ENCODE results near the gene HTR1D.

HTR1D gene

DNA sequence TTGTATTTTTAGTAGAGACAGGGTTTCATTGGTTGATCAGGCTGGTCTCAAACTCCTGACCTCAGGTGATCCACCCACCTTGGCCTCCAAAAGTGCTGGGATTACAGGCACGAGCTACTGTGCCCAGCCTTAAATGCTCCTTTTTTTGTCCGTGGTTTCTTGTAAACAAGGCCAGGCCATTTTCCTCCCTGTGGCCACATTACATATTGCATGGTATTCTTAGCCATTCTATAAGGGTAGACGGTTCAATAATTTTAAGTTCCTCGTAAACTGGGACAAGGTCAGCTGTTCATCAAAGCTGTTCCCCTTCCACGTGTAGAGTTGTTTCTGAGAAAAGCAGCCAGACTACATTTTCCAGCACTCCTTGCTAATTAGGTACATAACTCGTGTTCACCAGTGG, 38.4 kb downstream of the HTR1D start:
- H3K4me2 ChIP-seq (ENCODE audit: low read length), result no peak overlapping the region
- H3K4me1 ChIP-seq (ENCODE audit: control insufficient read depth, insufficient read depth, low read length), result peaks cover 13% of the 10 kb centered on the region
- H3K27me3 ChIP-seq (ENCODE audit: control insufficient read depth, insufficient read depth, low read length), result no peaks in the 10 kb centered on the region

DNA sequence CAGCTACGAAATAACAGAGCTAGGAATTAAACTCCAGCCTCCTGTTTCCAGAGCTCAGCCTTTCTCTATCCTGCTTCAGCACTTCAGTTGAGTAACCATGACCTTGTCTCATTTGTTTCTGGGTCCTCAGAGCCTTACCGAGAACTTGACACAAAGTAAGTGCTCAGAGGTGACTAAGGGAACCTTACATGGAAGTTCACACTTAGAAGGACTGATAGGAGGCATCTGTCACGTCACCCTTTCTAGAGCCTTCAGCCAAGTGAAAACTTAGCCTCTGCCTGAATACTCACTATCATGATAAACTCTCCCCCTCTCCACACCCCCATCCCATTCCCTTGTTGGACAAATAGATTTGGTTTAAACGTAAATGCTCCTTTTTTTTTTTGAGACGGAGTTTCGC, 38.9 kb downstream of the HTR1D start:
- Histone ChIP-seq H3K4me3 (ENCODE audit: low read length) (no peak overlapping the region), H3K36me3 (ENCODE audit: insufficient read depth, low read length) (no peaks in the 10 kb centered on the region), H3K4me1 (ENCODE audit: control insufficient read depth, insufficient read depth, low read length) (peaks cover 13% of the 10 kb centered on the region), H3K4me2 (ENCODE audit: low read length) (peak overlapping the region; percentile 92), H3K27me3 (ENCODE audit: control insufficient read depth, insufficient read depth, low read length) (no peaks in the 10 kb centered on the region), H3K9ac (ENCODE audit: low read depth, low read length) (peak overlapping the region; percentile 89), H3K9me3 (replicated peaks; ENCODE audit: low read length) (no peaks in the 10 kb centered on the region)

More for the DNA sequence above, 38.4 kb downstream of the HTR1D start:
- no peaks in the 10 kb centered on the region for H3K9me3 ChIP-seq (replicated peaks; ENCODE audit: low read length)
- H3K9ac ChIP-seq (ENCODE audit: low read depth, low read length), result no peak overlapping the region
- H3K36me3 ChIP-seq (ENCODE audit: insufficient read depth, low read length), result no peaks in the 10 kb centered on the region
- no peak overlapping the region for H3K4me3 ChIP-seq (ENCODE audit: low read length)

GRCh38 chr1:23177438-23178380, 39.6 kb downstream of the HTR1D start:
- Histone ChIP-seq H3K9me3 (replicated peaks; ENCODE audit: low read length) (no peaks in the 10 kb centered on the region), H3K36me3 (ENCODE audit: insufficient read depth, low read length) (no peaks in the 10 kb centered on the region), H3K27me3 (ENCODE audit: control insufficient read depth, insufficient read depth, low read length) (no peaks in the 10 kb centered on the region), H3K4me2 (ENCODE audit: low read length) (peak overlapping the region; percentile 92), H3K4me3 (ENCODE audit: low read length) (peak overlapping the region; percentile 73), H3K9ac (ENCODE audit: low read depth, low read length) (peak overlapping the region; percentile 89), H3K4me1 (ENCODE audit: control insufficient read depth, insufficient read depth, low read length) (peaks cover 13% of the 10 kb centered on the region)

DNA sequence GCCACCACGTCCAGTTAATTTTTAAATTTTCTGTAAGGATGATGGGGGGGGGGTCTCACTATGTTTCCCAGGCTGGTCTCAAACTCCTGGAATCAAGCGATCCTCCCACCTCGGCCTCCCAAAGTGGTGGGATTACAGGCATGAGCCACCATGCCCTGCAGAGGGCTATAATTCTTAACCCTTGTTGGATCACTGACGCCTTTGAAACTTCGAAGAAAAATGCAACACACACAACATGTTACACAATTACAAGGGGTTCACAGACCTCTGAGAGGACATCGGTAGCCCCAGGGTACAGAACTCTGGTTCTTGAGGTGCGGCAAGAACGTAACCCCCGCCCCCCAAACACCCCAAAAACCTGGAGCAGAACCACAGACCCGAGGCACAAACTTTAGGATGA, 40.3 kb downstream of the HTR1D start:
- Histone ChIP-seq H3K9me3 (replicated peaks; ENCODE audit: low read length) (no peaks in the 10 kb centered on the region), H3K36me3 (ENCODE audit: insufficient read depth, low read length) (no peaks in the 10 kb centered on the region), H3K4me3 (ENCODE audit: low read length) (peak overlapping the region; percentile 73), H3K4me2 (ENCODE audit: low read length) (peak overlapping the region; percentile 92), H3K9ac (ENCODE audit: low read depth, low read length) (peak overlapping the region; percentile 89), H3K4me1 (ENCODE audit: control insufficient read depth, insufficient read depth, low read length) (peaks cover 13% of the 10 kb centered on the region), H3K27me3 (ENCODE audit: control insufficient read depth, insufficient read depth, low read length) (no peaks in the 10 kb centered on the region)

DNA sequence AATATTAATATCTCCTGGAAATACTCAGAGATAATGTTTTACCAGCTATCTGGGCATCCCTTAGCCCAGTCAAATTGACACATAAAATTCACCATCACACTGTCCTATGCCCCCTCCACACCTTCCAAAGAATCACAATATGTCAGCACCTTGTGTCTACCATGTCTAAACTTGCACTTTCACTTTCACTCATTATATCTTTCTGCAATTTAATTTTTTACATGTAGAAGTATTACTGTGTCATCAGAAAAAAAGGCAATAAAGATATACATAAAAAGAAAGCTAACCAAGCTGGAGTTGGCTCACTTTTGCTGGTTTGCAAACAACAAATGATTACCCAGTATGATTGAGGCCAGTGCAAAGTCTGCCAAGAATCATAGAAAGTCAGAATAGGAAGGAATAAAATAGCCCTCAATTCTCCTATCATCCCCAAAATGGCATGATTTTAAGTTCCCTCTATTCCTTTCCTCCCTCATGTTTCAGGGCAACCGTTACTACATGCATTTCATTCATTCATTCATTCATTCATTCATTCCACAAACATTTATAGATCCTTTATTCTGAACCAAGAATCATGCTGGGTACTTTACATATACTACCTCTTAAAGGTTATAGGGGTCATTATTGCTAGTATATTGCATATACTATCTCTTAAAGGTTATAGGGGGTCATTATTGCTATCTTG, 42.7 kb downstream of the HTR1D start:
- Histone ChIP-seq H3K4me3 (ENCODE audit: low read length) (no peak overlapping the region), H3K27me3 (ENCODE audit: control insufficient read depth, insufficient read depth, low read length) (no peaks in the 10 kb centered on the region), H3K9ac (ENCODE audit: low read depth, low read length) (no peak overlapping the region), H3K4me2 (ENCODE audit: low read length) (no peak overlapping the region), H3K36me3 (ENCODE audit: insufficient read depth, low read length) (no peaks in the 10 kb centered on the region), H3K9me3 (replicated peaks; ENCODE audit: low read length) (no peaks in the 10 kb centered on the region), H3K4me1 (ENCODE audit: control insufficient read depth, insufficient read depth, low read length) (peaks cover 20% of the 10 kb centered on the region)

GRCh38 chr1:23171181-23171755, 46.0 kb downstream of the HTR1D start:
- no peaks in the 10 kb centered on the region for H3K27me3 ChIP-seq (ENCODE audit: control insufficient read depth, insufficient read depth, low read length)
- no peak overlapping the region for H3K4me3 ChIP-seq (ENCODE audit: low read length)
- no peak overlapping the region for H3K9ac ChIP-seq (ENCODE audit: low read depth, low read length)
- no peak overlapping the region for H3K4me2 ChIP-seq (ENCODE audit: low read length)
- H3K4me1 ChIP-seq (ENCODE audit: control insufficient read depth, insufficient read depth, low read length), result peaks cover 22% of the 10 kb centered on the region
- H3K9me3 ChIP-seq (replicated peaks; ENCODE audit: low read length), result no peaks in the 10 kb centered on the region
- H3K36me3 ChIP-seq (ENCODE audit: insufficient read depth, low read length), result no peaks in the 10 kb centered on the region

DNA sequence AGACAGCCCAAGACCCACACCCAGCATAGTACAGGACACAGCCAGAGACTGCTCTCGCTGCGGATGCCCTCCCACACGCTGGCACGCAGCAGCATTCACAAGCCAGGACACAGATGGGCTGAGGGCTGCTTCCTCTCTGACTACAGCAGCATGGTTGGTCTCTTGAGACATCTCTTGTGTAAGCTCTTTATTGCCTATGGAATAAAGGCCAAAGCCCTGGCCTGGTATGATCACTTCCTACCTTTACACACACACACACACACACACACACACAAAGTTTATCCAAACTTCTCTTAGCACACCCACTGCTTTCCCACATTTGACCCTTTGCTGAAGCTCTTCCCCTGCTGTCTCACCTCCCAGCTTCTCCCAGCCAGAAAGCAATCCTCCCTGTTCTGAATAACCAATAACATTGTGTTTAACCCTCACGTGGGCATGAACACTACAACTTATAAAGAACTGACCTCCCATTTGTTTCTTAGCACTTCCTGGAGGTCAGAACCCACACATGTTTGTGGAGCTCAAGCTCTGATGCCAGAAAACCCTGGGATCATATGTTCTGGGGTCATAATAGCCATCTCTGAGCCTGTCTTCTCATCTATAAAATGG, 47.5 kb downstream of the HTR1D start:
- H3K36me3 ChIP-seq (ENCODE audit: insufficient read depth, low read length), result no peaks in the 10 kb centered on the region
- no peaks in the 10 kb centered on the region for H3K9me3 ChIP-seq (replicated peaks; ENCODE audit: low read length)
- no peaks in the 10 kb centered on the region for H3K27me3 ChIP-seq (ENCODE audit: control insufficient read depth, insufficient read depth, low read length)
- peak overlapping the region; percentile 78 for H3K4me2 ChIP-seq (ENCODE audit: low read length)
- peaks cover 22% of the 10 kb centered on the region for H3K4me1 ChIP-seq (ENCODE audit: control insufficient read depth, insufficient read depth, low read length)
- peak overlapping the region; percentile 92 for H3K4me3 ChIP-seq (ENCODE audit: low read length)
- H3K9ac ChIP-seq (ENCODE audit: low read depth, low read length), result peak overlapping the region; percentile 91

DNA sequence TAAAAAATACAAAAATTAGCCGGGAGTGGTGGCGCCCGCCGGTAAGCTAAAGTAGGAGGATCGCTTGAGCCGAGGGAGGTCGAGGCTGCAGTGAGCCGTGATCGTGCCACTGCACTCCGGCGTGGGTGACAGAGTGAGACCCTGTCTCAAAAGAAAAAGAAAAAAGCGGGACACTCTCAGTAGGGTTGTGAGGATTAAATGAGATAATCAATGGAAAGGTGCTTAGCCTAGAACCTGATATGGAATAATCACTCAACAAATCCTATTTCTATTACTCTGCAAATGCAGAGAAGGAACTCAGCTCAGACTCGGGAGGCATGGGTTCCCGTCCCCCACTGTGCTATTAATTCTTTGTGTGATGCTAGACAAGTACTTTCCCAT, 48.1 kb downstream of the HTR1D start:
- Histone ChIP-seq H3K4me2 (ENCODE audit: low read length) (peak overlapping the region; percentile 78), H3K4me3 (ENCODE audit: low read length) (peak overlapping the region; percentile 92), H3K4me1 (ENCODE audit: control insufficient read depth, insufficient read depth, low read length) (peaks cover 22% of the 10 kb centered on the region), H3K36me3 (ENCODE audit: insufficient read depth, low read length) (no peaks in the 10 kb centered on the region), H3K9me3 (replicated peaks; ENCODE audit: low read length) (no peaks in the 10 kb centered on the region), H3K9ac (ENCODE audit: low read depth, low read length) (peak overlapping the region; percentile 91), H3K27me3 (ENCODE audit: control insufficient read depth, insufficient read depth, low read length) (no peaks in the 10 kb centered on the region)

DNA sequence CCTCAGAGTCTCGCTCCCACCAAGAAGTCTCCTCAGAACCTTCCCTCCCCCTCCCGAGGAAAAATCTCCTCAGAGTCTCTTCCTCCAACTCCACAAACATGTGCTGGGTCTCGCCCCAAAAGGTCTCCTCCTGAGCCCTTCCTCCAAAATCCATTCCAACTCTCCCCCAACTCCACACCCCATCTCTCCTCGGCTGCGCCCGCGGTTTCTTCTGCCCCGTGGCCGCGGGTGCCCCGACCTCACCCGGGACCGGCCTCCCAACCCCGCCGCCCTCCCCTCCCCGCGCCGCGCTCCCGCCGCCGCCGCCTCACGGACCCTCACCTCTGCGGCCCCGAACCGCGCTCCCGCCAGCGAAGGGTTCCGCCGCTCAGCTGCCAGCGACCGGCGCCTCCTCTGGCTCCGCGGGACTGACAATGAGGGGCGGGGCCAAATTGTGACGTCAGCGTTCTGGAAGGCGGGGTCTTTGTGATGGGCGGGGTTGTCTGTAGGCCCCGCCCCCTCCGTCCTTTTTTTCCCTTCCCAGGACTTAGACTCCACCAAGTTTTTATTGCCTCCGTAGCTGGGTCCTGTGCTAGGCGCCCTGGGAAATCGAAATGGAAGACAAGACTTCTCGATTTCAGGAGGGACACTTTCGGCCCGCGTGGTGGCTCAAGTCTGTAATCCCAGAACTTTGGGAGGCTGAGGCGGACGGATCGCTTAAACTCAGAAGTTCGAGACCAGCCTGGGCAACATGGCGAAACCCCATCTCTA, 48.7 kb downstream of the HTR1D start, which contains the start of gene LUZP1:
LUZP1 (minus strand) TSS at position 412 of the 750 bp plus-strand sequence.
- Histone ChIP-seq H3K9me3 (replicated peaks; ENCODE audit: low read length) (no peaks in the 10 kb centered on the region), H3K9ac (ENCODE audit: low read depth, low read length) (peak within 1 kb of the TSS; percentile 91), H3K36me3 (ENCODE audit: insufficient read depth, low read length) (no peaks in the 10 kb centered on the region), H3K4me3 (ENCODE audit: low read length) (peak within 1 kb of the TSS; percentile 92), H3K27me3 (ENCODE audit: control insufficient read depth, insufficient read depth, low read length) (no peaks in the 10 kb centered on the region), H3K4me2 (ENCODE audit: low read length) (peak within 1 kb of the TSS; percentile 99), H3K4me1 (ENCODE audit: control insufficient read depth, insufficient read depth, low read length) (peaks cover 24% of the 10 kb centered on the region)

- Histone ChIP-seq H3K27me3 (ENCODE audit: control insufficient read depth, insufficient read depth, low read length) (no peaks in the 10 kb centered on the region), H3K9ac (ENCODE audit: low read depth, low read length) (peak overlapping the region; percentile 91), H3K4me2 (ENCODE audit: low read length) (peak overlapping the region; percentile 99), H3K4me1 (ENCODE audit: control insufficient read depth, insufficient read depth, low read length) (peaks cover 28% of the 10 kb centered on the region), H3K36me3 (ENCODE audit: insufficient read depth, low read length) (no peaks in the 10 kb centered on the region), H3K9me3 (replicated peaks; ENCODE audit: low read length) (no peaks in the 10 kb centered on the region), H3K4me3 (ENCODE audit: low read length) (peak overlapping the region; percentile 92)
Observed at GRCh38 chr1:23168079-23168444, 49.2 kb downstream of the HTR1D start.
